GM21526 (cell line): Measurements from ENCODE around the gene TPBGL.

Experiments
- ATAC-seq: cut with Tn5 transposase; IDR thresholded peaks from one replicate; pipeline ENCODE4 v1.9.1; 2021; ENCODE audit warnings: moderate library complexity; ENCODE audit not compliant: unreplicated experiment, low FRiP score

Gene TPBGL, protein sequence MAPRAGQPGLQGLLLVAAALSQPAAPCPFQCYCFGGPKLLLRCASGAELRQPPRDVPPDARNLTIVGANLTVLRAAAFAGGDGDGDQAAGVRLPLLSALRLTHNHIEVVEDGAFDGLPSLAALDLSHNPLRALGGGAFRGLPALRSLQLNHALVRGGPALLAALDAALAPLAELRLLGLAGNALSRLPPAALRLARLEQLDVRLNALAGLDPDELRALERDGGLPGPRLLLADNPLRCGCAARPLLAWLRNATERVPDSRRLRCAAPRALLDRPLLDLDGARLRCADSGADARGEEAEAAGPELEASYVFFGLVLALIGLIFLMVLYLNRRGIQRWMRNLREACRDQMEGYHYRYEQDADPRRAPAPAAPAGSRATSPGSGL

DNA sequence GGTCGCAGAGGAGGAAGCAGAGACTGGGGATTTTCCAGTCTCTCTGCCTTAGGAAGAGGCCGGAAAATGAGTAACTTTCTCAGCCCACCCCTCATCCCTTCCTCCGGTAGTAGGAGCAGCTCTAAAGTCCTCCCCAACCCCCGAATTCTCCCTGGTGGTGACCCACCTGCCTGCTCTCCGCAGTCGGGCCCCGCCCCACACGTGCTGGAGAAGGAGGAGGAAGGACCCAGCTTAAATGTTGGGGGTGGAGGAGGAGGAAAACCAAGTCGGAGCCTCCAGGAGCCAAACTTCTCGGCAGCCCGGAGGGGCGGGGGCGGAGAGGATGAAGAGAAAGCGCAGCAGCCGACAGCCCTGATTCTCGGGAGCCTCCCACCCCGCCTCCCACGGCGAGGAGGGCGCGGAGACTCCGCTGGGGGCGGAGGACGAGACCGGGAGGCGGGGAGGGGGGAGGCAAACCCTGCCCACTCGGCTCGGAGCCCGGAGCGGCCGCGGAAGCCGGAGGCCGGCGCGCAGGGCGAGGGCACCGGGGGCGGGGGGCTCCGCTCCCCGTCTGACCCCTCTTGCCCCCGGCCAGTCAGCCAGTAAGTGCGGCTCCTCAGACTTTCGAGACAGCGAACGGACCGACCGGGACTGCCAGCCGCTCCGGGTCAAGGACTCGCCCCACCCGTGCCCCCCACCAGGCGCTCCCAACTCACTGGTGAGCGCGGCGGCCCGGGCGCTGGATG, at the start of gene TPBGL:
TSS of gene TPBGL (plus strand) at position 464 of the 725 bp plus-strand sequence. CDS start 276 bp downstream, outside the sequence.
- ATAC-seq, result no peak

DNA sequence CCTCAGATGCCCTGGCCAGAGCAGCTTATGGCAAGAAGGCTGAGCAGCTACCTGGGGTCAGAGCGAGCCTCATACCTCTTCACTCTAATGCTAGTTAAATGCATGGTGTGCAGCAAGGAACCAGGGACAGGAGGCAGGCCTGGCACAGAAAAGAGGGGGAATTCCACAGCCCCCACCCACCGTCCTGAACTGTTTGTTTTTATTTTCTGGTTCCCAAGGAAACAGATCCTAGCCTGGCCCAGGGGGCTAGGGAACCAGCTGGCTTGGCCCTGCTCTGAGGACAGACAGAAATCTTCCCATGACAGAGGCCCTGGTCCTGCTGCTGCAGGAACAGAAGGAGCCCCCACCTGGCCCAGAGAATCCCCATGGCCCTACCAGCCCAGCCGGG, 49.2 kb upstream of the TPBGL start:
- ATAC-seq, result no peak

DNA sequence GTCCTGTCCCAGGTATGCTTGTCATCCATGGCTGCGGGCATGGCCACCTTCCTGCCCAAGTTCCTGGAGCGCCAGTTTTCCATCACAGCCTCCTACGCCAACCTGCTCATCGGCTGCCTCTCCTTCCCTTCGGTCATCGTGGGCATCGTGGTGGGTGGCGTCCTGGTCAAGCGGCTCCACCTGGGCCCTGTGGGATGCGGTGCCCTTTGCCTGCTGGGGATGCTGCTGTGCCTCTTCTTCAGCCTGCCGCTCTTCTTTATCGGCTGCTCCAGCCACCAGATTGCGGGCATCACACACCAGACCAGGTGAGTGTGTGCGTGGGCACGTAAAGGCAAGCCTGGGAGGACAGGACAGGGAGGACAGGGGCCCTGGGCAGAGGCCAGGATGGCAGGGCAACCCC, 47.3 kb upstream of the TPBGL start:
- ATAC-seq, result no peak

DNA sequence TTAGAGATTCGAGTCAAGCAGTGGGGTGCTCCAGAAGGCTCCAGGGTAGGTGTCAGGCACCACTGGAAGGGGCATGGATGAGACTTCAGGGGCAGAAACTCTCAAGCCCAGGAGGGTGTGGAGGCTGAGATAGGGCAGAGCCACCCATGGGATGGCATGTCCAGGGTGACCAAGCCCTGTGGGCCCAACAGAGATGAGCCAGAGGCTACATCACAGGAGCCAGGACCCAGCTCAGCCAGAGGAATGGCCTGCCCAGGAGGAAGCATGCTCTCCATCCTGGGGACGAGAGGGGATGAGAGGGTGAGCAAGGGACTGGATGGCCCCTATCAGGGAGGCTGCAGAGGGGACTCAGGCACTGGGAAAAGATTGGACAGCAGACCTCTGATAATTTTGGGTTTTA, 46.9 kb upstream of the TPBGL start:
- no peak for ATAC-seq

DNA sequence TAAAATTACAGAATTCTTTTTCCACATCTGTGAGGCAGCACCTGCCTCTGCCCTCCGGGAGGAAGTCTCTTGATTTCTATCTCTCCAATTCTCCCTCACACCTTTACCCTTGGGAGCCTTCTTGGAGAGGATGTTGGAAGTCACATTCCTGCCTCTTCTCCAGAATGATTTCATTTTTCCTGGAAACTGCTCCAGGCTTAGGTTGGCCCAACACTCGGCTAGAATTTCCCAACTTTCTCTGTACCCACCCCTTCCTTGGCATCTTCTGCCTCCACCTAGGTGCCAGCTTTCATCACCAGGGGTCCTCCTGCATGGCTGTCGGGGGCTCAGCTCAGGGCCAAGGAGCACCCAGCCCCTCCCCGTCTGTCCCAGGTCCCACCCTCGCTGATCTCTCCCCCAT, 46.4 kb upstream of the TPBGL start:
- ATAC-seq, result no peak

DNA sequence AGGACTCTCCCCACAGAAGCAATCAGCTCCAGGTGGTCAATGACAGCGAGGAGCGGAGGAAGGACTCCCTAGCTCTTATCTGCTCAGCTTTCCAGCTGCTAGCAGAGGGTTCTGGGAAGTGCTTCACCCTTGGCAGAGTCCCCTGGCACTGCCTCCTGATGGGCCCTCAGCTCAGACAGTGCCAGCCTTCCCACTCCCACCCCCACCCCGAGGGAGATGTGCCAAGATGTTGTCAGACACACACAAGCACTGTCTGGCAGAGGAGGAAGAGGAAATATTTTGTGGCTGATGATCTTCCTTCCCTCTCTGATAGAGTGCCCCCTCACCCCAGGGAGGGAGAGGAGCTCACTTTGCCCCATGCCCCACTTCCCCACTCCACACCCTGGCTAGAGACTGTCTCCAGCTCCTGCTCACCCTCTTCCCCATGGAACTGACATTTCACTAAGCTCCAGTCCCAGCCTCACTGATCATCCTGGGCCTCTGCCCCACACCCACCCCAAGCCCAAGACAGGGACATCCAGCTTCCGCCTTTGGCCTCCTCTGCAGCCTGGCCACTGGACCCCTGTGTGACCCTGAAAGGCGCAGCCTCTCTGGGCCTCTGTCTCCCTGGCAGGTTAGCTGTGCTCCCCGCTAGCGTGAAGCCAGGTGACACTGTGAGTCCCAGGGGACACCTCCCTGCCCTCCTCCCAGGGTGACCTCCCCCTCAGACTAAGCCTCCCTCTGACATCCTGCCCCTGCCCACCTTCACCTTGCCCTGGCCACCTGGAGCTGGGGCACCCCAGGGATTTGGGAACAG, 45.2 kb upstream of the TPBGL start:
- ATAC-seq, result no peak

DNA sequence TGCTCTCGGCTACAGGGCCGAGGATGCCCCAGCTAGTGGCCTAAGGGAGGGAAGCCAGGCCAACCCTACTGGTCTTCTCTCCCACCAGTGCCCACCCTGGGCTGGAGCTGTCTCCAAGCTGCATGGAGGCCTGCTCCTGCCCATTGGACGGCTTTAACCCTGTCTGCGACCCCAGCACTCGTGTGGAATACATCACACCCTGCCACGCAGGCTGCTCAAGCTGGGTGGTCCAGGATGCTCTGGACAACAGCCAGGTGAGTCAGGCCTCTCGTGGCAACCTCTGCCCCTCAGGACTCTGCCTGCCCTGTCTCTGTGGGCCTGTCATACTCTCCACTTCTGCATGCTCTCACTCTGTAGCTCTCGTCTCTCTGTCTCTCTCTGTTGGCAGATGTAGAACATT, 44.1 kb upstream of the TPBGL start:
- ATAC-seq, result no peak

DNA sequence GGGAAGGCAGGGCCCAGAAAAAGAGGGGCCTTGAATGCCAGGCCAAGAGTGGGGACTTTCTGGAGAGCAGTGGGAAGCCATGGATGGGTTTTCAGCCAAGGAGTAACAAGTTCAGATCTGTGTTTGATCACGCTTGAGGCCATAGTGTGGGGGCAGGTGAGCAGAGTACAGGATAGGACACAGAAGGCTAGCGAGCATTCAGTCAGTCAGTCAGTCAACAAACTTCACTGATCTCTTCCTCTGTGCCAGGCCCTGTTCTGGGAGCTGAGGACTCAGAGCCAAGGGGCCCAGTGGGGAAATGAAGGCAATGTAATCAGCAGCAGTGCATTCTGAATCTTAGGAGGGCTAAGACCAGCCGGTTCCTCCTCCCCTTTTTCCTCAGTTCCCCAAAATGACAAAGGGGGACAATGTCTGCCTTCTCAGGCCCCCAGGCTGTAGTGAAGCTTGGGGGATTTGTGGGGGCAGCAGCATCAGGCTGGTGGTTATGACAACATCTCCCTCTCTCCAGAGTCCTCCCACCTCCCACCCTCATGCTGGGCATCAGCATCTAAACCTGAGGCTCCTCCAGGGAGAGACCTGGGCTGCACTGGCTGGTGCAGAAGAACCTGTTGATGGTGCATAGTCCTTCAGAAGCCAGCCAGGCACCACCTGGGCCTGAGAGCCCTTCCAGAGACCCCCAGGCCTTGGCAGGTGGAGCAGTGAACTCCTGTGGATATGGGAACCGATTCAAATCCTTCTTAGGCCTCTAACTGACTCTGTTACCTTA, 42.9 kb upstream of the TPBGL start:
- ATAC-seq, result no peak

DNA sequence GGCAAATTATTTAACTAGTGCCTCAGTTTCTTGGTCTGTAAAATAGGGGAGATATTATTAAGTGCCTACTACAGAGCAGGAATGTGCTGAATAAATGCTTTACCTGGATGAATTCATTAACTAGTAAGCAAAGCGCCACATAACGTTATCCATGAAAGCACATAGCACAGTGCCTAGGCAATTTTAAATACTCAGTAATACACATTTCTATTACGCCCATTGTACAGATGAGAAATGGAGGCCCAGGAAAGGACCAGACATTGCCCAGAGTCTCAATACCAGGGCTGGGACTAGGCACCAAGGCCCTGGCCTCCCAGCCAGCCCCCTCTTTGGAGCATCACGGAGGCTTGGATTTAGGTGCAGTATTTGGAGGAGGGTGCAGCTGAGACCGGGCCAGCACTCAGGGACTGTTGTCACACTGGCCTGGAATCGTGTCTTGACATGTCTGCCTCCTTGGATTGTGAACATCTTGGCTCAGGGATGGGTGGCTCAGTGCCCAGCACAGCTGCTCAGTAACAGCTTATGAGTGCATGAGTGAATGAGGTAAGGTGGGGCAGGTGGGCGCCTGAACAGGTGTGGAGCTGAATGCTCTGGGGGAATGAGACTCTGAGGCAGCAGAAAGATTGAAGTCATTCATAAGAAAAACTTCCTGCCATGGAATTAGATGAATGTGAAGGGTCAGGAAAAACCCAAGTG, 42.1 kb upstream of the TPBGL start:
- ATAC-seq, result no peak

DNA sequence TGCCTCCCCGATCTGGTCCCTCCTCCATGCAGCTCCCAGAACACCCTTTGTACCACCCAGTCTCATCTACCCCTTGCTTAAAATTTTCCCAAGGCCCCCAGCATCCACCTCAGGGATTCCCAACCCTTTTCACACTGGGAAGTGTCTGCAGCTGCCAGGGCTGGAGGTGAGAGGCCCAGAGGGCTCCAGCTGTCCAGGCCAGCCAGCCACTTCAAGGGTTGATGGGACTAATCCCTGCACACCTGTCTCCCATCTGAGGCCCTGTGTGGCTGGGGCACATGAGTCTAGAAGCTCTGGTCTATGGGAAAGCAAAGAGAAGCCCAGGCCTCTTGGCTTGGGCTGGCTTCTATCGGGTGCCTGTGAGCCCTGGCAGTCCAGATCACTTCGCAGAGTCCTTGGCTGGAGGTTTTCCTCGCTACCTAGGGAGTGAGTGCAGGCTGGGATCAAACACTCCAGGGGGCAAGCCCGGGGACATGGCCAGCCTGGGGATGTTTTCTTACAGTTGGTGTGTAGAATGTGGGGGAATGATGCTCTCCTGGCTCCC, 41.1 kb upstream of the TPBGL start:
- ATAC-seq, result no peak

DNA sequence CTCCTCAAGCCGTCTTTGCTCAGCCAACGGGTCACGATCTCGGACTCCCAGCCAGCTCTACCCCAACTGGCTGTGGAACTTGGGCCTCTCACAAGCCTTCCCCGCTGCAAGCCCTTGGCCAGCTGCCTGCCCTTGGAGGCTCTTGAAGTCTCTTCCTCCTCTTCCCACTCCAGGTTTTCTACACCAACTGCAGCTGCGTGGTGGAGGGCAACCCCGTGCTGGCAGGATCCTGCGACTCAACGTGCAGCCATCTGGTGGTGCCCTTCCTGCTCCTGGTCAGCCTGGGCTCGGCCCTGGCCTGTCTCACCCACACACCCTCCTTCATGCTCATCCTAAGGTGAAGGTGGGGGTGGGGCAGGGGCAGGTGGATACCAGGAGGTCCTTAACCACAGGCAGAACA, 40.5 kb upstream of the TPBGL start:
- ATAC-seq, result no peak

DNA sequence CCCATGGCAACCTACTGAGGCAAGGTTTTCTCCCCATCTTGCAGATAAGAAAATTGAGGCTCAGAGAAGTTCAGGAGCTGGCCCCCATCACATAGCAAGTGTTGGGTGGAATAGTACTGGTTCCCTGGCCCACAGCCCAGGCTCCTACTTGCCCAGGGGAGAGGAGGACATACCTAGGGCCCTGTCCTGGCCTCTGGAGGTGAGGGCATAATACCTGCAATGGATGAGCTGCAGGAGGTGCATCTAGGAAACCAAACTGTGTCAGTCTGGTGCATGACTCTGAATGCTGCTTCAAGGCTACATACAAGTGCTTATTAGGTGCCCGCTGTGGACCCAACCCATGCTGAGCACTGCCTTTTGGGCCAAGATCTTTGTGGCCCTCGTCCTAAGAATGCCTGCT, 40.0 kb upstream of the TPBGL start:
- ATAC-seq, result no peak

DNA sequence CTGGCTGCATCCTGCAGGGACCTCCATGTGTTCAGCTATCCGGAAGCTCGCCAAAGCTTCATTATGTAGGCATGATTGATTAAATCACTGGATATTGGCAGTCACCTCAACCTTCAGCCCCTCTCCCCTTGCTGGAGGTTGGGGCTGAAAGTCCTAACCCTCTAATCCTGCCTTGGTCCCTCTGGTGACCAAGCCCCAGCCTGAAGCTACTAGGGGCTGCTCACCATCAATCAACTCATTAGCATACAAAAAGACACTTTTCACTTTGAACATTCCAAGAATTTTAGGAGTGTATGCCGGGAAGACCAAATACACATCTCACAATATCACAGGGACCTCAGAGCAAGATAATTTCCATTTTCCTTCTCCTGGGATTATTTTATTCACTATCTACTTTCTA, 38.8 kb upstream of the TPBGL start:
- no peak for ATAC-seq

DNA sequence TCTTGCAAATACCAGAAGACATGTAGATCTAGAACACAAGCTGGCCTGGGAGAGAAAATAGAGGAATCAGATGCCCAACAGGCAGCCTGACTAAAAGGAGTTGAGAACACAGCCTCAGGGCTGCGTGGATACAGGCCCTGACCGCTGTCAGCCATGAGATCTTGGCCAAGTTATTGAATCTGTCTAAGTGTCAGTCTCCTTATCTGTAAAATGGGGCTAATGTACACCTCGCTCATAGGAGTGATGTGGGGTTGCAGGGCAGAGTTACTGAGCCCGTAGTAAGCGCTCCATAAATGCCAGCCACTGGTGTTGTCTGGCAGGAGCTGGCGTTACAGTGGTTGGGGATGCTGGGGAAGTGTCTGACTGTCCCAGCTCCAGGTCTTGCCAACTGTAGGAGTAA, 38.4 kb upstream of the TPBGL start:
- ATAC-seq, result no peak

DNA sequence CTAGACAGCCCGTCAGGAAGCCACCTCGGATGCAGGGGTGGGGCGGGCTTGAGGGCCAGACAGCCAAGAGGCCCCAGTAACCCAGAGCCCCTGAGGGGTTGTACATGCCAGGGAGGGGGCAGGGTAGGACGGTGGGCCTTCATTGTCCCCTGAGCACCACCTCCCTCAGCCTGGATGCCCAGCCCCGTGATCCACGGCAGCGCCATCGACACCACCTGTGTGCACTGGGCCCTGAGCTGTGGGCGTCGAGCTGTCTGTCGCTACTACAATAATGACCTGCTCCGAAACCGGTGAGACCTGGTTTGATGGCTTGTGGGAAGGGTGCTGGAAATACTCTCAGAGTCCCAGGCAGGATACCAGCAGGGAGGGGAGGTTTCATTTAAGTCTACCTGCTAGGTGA, 37.4 kb upstream of the TPBGL start:
- no peak for ATAC-seq

DNA sequence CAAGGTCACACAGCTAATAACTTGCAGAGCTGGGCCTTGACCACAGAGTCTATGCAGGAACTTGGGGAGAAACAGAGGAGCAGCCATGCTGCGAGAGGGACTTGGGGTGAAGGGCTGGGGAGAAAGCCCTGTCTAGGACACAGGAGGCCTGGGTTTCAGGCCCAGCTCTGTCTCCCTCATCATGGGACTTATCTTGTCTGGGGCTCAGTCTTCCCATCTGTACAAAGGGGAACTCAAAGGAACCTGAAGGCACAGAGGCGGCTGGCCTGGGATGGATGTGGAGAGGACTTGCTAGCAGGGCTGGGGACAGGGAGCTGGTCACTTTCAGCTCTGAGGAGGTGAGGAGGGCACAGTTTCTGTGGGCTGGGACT, 36.9 kb upstream of the TPBGL start:
- no peak for ATAC-seq

DNA sequence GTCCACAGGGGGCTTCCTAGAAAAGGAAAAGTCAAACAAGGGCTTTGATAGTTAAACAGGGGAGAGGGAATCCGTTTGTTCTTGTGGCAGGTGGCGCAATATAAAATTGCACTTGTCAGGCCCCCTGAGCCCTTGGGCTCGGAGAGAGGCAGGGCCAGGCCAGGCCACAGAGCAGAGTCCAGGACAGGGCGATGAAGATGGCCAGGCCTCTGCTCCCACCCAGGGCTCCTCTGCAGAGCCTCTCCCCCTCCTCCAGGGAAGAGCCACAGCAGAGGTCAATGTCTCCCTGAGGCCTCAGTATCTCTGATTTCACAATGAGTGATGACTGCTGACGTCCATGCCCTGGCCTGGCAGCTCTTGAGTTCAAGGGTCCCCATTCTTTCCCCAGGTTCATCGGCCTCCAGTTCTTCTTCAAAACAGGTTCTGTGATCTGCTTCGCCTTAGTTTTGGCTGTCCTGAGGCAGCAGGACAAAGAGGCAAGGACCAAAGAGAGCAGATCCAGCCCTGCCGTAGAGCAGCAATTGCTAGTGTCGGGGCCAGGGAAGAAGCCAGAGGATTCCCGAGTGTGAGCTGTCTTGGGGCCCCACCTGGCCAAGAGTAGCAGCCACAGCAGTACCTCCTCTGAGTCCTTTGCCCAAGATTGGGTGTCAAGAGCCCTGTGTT, 36.4 kb upstream of the TPBGL start:
- no peak for ATAC-seq

DNA sequence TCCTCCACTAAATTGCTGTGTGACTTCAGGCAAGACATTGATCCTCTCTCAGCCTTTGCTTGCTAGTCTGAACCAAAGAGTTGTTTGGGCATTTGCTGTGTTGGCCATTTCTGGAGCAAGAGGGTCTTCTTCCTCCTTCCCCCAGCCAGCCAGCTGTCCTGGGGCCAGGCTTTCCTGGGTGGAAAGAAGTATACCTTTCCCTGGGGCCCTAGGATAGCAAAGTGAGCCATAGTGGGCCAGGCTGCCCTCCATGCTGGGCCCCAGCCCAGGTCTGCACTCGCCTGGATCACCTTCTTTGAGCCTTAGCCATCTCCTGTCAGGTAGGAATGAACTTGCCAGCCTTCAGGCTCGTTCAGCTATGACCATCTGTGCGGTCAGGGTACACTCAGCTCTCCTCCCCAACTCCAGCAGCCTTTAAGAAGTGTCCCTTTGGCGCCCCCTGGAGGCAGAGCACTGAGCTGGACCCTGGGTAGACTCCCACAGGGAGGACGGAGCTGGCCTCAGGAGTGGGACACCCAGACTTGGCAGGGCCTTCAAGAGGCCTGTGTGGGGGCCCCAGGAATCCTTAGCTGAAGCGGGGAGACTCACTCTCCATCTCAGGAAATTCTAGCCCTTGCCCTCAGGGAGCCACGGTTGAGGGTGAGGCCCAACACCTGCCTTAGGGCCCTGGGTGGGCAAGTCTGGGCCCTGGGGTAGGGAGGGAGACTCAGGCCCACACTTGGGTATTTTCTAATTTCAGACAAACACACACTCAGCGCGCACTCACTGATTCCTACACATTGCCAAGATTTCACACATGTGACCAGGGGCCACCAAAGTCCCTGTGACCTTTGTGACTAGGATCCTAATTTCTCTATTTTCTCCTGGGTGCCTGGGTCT, 35.6 kb upstream of the TPBGL start:
- ATAC-seq, result no peak
